Breast epithelium (tissue), 3 donors: Measurements from ENCODE around the gene RNU6-9.

Source experiments
- POLR2A ChIP-seq: fragments of 450-650 bp; IDR thresholded peaks from one replicate; pipeline ENCODE4 v1.6.1; 2016; ENCODE audit warnings: antibody characterized with exemption, mild to moderate bottlenecking, moderate library complexity
- POLR2AphosphoS5 ChIP-seq, 3 donors: sonication (generic); formaldehyde crosslinking; IDR thresholded peaks; one replicate each; pipeline ENCODE4 v1.6.1; 2017; ENCODE audit warnings: antibody characterized with exemption in 3 of 3

DNA sequence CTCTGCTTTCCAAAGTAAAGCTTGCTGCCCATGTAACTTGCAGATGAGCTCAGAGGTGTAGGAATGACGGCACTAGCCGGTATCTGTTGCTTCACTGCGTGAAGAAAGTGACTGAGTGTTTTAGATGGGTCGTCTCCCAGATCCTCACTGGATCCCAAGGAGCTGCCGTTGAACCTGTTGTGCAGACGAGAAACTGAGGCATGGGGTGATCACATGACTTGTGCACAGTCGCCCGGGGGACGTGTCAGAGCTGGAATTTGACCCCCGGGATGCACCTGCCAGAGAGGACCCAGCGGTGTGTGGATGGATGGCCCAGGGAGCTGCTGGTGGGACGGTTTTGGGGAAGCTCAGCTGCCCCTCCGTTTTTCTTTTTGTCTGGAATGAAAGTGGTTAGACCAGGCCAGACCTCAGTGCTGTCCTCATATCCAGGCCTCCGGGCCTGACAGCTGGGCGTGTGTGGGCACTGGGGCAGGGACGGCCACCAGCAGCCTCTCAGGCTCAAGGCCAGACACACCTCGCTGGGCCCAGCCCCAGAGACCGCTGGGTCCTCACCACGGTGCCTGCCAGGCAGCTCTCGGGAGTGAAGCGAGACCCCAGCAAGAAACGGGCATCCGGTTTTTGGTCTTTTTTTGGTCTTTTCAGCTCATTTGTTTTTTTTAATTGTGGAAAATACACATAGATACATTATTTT, 45.1 kb downstream of the RNU6-9 start:
- no peak for TF ChIP-seq POLR2AphosphoS5 (IDR thresholded peaks at IDR 0.05)
- no peak for TF ChIP-seq POLR2A
